GM19452 (cell line): Measurements from ENCODE around the gene SMIM41.
"Not testable (repeated sequence)": the region's sequence is repeated elsewhere in the genome, so short reads cannot be mapped to it uniquely, and the experiment has no call there.

Source experiments
- ATAC-seq: cut with Tn5 transposase; IDR thresholded peaks from one replicate; pipeline ENCODE4 v1.9.1; 2021; ENCODE audit not compliant: unreplicated experiment

Gene SMIM41

DNA sequence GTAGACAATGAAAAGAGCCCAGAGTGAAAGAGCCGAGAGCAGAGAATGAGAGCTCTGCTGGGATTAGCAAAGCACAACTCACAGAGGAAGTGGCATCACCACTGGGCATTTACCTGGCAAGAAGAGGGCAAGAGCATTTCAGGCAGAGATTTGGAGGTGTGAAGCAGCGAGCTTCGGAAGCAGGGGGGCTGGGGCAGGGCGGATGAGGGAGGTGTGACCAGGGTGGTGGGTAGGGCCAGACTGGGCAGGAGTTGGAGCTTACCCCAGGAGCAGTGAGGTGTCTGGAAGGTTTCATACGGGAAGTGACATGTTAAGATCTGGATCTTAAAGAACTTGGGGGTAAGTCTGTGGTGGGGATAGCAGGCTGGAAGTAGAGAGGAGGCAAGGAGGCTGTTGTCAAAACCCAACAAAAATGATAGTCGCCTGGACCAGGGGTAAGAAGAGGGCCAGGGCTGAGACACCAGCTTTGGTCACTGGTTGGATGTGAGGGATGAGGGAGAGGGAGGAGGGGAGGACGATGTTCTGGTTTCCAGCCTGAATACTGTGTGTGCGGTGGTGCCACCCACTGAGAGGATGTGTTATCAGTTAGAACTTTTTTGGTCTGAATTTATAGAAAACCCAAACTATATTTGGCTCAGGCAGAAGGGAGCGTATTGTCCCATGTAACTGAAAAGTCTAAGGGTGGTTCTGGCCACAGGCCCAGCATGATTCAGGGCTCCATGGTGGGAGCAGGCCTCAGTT, 5.2 kb downstream of the SMIM41 start:
- no peak for ATAC-seq

DNA sequence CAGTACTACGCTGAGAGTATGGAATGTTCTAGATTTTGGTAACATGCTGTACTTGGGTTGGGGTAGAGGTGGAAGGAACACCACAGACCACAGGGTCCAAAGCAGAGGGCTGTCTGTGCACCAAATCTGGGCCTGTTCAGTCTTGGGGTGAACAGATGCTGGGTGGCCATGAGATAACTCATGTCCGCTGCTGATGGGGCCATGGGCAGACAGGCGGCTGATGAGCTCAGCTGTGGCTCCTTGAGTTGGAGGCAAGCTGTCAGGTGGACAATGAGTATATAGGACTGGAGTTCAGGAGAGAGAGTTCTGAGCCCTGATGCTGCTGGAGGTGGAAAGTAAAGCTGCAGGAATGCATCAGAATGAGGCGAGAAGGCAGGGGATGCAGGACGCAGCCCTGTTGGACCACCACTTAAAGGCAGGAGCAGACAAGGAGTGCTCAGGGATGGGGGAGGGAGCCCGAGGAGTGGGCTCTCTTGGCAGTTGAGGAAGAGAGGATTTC, 6.2 kb downstream of the SMIM41 start:
- ATAC-seq: no peak

DNA sequence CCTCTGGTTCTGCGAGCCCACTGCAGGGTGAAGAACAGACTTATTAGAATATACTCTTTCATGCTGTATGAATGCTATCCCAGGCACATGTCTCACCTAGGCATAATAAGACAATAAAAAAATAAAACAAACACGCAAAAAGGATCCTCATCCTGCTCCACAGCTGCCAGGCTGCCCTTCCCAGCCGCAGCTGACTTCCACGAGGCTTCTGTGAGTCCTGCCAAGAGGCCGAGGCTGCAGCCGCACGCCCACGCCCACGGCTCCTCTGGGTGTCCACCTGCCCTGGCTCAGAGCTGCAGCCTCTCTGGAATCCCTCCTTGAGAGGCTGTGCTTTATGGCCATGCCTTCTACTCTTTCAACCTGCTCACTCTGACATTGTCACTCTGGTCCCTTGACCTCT, 6.9 kb downstream of the SMIM41 start:
- ATAC-seq: no peak

DNA sequence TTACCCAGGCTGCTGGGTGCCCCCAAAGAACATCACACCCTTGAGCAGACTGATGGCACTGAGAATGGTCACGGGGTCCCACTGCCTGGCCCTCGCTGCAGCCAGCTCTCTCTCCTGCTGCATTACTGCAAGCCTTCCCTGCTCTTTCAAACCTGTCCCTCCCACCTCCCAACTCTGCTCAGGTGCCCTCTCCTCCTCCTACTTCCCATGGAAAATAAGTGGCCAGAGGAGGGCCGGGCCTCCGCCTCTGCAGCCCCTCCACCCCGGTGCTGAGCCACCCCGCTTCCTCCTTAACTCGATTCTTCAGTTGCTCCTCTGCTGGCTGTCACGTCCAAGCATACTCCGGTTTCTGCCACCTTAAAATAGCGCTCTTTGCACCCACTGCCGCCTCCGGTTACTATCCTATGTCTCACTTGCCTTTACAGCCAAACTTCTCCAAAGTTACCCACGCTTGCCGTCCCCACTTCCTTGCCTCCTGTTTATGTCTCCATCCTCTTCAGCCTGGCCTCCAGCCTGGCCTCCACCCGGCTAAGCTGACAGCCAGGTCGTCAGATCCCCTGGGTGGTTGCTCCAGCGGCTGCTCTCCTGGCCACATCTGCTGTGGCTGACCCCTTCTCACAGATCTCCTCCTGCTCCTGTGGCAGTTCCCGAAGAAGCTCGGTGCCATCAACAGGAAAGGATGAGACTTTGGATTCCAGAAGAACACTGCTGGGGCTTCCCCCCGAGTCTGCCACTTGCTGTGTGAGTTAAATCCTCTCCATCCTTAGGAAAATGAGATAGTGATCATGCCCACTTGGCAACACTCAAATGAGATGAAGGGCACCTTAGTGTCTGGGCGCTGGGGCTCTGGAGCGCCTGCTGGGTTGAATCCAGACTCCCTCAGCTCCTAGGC, 7.7 kb downstream of the SMIM41 start:
- no peak for ATAC-seq

DNA sequence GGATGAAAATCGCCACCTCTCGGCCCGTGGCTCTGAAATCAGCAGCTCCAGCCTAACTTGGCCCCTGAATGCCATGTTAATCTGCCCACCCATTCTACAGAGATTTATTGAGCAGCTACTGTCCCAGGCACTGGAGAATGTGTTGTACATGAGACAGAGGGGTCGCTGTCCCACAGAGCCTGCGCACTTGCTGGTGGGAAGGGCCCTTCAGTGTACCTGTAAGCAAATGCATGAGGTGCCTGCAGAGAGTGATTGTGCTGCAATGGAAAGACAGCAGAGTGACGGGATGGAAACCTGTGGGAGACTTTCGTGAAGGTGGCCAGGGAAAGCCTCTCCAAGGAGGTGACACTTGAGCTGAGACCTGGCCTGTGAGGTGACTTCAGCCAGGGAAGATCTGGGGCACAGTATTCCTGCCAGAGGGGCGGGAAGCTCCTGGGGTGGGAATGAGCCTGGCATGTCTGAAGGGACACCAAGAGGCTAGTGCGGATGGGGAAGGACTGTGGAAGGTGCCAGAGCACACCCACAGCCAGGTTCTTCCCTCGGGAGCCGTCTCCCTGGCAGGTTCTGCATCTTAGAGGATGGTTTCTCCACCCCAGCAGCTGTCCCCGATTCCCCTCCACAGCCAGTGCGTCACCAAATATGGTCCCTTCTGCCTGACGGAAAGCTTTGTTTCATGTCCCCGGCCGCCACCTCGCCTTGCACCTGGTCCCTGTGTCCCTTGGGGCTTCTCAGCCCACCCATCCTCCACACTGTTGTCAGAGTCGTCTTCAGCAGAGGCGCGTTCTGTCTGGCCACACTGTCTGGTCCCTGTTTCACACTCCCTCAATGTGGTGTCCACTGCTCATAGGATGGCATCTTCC, 8.7 kb downstream of the SMIM41 start:
- no peak for ATAC-seq

DNA sequence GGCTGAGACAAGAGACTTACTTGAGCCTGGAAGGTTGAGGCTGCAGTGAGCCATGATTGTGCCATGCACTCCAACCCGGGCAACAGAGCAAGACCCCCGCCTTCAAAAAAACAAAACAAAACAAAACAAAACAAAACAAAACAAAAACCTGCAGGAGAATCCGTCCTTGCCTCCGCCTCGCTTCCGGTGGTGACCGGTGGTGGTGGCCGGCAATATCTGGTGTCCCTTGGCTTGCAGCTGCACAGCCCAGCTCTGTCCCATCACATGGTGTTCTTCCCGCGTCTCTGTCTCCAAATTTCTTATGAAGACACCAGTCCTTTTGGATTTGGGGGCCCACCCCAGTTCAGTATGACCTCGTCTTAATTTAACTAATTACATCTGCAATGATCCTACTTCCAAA, 10.0 kb downstream of the SMIM41 start:
- ATAC-seq: no peak

DNA sequence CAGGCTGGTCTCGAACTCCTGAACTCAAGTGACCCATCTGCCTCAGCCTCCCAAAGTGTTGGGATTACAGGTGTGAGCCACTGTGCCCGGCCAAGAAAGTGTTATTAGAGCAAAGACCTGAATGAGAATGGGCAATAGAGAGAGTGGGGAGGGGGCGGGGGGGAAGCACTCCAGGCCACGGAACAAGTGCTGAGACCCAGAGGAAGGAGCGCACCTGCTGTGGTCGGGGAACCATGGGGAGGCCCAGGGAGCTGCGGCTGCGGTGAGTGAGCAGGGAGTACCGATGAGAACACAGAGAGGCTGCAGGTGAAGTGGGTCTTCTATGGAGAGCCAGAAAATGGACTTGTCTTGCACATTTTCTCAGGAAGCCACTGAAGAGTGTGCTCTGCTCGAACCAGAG, 10.8 kb downstream of the SMIM41 start:
- ATAC-seq: no peak

DNA sequence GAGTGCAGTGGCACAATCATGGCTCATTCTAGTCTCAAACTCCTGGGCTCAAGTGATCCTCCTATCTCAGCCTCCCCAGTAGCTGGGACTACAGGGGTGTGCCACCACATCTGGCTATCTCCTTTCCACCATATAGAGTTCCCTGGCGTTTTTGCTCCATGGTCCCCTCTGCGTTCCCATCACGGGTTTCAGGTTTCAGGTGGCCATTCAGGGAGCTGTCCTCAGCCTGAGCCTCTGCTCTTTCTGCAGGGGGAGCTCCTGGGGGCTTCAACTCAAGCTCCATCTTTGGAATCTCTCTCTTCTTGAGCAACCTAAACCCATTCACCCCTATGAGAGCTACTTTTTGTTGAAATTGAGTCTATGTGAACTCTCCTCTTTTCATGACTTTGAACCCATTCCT, 11.6 kb downstream of the SMIM41 start:
- no peak for ATAC-seq

DNA sequence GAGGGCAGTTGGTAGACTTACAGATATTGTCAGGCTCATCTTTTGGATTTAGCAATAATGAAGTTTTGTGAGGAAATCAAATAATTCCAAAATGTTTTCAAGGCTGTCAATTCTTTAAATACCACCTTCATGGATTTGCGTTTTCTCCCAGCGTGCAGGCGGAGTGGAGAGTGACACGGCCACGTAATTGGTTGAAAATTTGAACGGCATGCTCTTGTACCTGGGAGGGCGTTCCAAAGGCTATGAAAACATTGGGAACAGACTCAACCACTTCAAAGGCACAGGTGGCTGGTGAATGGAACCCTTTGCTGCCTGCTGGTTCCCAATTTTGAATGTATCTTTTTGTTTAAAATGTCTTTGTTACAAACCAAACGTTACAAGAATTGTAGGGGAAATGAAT, 12.4 kb downstream of the SMIM41 start:
- no peak for ATAC-seq

DNA sequence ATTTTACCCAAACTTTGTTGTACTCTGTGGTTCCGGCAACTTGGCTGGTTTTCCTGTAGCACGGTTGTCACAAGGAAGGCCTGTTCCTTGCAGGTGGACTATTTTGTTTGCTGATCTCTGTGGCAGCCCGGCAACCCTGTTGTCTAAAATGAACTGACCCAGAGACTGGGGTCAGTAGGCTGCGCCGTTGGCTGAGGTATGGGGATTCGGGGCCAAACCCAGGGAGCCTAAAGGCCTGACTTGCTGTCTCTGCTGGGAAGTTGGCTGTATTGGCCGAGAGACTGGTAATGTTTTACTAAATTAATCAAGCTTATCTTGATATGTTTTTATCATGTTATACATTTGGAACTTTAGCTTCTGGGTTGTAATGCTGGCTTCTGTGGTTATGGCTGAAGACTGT, 13.8 kb downstream of the SMIM41 start:
- no peak for ATAC-seq

DNA sequence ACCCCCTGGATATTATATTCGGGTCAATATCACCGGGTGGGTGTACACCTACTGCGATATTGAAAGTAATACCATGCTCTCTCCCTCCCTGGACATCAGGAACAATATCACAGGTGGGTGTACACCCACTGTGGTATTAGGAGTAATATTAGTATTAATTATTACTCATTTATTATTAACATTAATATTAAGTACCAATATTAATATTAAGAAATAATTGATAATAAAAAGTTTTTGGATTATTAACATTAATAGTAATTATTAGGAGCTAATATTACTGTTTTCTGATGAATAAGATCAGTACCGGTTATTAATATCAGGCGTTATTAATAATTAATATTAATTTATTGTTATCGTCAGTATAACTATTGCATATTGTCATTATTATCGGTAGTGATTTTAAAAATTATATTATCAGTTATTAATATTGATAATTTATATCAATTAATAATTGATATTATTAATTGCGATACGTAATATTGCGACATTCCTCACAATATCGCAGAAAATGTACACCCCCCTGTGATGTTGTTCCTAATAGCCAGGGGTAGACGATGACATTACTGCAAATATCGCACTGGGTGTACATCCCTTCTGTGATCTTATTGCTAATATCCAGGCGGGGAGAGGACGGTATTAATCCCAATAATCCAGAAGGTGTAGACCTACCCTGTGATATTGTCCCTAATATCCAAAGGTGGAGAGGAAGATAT, 17.0 kb downstream of the SMIM41 start:
- no peak for ATAC-seq

DNA sequence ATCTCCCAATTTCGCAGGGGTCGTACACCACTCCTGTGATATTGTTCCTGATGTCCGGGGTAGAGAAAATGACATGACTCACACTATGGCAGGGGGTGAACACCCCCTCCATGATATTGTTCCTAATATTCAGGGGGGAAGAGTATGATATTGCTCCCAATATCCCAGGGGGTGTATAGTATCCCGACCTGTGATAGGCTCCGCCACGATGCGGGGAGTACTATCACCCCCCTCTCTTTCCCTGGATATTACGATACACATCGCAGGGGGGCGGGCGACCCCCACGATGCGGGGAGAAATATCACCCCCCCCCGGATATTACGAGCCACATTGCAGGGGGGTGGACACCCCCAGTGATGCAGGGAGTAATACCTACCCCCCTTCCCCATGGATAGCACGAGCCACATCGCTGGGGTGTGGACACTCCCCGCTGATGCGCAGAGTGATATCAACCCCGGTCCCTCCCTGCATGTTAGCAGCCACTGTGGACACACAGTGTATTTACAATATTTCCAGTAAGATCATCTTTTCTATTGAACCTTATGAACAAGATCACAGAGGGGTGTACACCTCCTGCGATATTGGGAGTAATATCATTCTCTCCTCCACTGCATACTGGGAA, 17.7 kb downstream of the SMIM41 start:
- ATAC-seq: no peak

DNA sequence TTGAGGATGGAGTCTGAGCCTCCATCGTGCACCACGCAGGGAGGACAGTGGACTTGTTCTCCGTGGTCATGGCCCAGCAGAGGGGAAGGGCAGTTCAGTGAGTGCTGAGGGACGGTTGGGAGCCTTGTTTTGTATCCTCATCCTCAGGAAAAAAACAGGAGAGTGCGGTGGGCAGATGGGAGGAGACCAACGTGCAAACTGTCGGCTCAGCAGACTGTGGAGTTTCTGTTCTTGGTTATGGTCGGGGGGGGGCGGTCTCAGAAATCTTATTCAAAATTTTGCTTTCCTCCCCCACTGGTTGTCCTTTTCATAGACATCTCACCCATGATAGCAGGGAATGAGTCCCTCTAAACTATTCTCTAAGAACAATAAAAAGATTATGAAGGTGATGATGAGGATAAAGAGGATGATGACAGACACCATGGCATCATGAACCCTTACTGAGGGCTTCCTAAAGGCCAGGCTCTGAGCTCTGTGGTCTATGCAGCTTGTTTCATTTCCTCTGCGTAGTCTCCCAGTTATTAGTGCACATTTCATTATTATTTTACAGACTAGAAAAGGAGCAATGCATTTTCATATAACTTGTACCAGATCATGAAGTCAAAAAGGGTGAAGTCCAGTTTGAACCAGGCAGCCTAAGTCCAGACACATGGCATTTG, 25.1 kb downstream of the SMIM41 start:
- not testable (repeated sequence) for ATAC-seq

DNA sequence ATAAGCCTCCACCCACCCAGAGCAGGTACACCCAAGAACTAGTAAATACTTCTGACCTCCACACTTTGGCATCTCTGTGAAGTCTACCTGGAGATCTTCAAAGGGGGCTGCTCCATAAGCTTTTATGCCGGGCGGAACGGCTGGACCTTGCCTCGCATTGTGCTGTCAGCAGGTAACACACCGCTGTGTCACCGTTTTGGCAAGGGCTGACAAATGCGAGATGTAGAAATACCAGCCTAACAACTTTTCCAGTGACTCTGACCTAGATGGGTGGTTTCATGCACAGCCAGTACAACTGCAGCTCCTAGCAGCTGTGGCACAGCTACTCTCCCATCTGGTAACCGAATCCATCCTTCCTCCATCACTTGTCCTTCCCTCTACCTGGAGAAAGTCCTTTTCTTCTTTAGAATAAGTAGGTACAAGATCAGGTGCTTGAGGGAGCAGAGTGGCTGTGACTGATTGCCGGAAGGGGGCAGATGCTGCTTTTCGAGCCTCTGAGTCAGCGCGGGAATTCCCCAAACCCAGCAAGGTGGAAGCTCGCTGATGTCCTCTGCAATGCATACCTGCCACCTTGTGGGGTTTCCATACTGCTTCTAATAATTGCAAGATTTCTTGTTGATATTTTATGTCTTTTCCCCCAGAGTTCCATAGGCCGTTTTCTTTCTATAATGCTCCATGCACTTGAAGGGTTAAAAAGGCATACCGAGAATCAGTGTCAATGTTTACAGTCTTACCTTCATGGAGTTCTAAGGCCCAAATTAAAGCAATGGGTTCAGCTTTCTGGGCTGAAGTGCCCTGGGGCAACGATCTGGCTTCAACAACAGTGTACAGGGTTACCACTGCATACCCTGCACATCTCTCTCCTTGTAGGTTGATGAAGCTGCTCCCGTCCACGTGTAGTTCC, 37.0 kb downstream of the SMIM41 start:
- not testable (repeated sequence) for ATAC-seq

DNA sequence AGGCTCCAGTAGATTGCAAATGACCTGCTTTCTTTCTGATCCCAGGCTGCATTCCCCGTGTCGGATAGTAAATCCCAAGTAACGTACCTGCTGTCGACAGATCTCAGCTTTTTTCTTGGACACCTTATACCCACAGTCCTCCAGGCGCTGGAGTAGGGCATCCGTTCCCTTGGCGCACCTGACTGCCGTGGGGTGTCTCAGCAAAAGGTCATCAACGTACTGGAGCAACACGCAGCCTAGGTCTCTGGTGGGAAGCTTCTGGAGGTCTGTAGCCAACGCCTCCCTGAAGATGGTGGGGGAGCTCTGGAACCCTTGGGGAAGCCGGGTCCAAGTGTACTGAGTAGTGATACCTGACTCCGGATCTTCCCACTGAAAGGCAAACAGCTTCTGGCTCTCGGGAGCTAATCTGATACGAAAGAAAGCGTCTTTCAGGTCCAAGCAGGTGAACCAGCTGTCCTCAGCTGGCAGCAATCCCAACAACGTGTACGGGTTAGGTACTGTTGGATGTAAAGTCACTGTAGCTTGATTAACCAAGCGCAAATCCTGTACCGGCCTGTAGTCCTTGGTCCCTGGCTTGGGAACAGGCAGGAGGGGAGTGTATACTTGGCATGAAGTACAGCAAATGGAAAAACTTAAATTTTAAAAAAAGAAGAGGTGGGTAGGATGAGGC, 38.4 kb downstream of the SMIM41 start:
- ATAC-seq: peak; percentile 15

DNA sequence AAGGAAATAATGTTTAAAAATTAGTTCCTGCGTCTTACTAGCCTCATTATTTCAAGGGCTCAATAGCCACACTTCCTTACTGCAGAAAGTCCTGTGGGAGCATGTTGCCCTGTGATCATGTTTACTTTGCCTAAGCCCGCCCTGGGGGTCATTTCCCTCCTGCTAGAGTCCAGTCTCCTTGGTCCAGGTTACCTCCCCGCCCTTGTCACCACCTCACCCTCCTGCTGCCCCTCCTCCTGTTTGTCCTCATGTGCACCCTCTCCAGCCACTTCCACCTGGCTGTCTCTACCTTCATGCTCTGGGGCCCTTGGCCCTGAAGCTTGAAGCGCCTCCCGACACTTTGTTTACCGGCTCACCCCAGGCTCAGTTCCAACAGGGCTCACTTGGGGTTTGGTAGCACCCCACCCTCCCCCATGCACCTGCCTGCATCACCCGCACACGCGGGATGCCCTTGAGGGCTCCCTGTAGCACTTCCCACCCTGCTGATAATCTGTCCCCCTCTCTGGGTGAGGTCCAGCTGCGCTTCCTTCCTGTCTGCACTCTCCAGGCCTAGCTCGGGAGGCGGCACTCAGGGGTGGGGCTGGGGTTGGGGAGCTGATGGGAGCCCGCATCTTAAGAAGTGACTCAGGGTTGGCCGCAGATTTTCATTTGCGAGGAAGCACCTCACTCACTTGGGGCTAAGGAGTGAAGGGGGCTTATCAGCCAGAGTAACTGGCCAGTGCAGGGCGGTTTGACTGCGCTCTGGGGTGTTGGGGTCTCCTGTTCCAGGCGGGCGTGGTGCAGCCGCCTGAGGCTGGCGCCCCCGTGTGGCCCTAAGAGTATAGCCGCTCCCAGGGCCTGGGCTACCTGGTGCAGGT, 40.1 kb downstream of the SMIM41 start:
- no peak for ATAC-seq
